Measurements from ENCODE around the gene PRSS57.

Gene PRSS57

DNA sequence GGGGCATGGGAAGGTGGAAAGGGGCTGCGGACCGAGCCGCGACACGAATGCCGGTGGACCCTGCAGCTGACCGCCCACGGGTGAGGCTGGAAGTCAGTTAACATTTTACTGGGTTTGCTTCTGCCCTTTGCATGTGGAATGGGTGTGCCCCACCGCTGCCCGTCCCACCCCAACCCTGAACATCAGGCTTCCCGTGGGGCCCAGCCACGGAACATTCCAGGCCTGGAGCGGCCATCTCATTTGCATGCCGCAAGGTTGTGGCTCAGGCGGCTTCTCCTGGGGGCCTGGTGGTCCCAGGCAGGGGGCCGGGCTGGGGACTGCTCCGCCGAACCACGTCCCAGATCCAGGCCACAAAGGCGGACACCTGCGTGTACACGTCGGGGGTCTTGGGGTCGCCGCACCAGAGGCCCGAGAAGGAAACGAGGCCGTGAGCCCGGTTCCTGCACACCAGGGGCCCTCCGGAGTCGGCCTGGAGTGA, 9.8 kb downstream of the PRSS57 start:
- TF ChIP-seq GATA3 (IDR thresholded peaks at IDR 0.05; ENCODE audit: low read depth, low read length) (no peak), GATA2 (IDR thresholded peaks at IDR 0.05; ENCODE audit: low read depth, low read length) (no peak)

DNA sequence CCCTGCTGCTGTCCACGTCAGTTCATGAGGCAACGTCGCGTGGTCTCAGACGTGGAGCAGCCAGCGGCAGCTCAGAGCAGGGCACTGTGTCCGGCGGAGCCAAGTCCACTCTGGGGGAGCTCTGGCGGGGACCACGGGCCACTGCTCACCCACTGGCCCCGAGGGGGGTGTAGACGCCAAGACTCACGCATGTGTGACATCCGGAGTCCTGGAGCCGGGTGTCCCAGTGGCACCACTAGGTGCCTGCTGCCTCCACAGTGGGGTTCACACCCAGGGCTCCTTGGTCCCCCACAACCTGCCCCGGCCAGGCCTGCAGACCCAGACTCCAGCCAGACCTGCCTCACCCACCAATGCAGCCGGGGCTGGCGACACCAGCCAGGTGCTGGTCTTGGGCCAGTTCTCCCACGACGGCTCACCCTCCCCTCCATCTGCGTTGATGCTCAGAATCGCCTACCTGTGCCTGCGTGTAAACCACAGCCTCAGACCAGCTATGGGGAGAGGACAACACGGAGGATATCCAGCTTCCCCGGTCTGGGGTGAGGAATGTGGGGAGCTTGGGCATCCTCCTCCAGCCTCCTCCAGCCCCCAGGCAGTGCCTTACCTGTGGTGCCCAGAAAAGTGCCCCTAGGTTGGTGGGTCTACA, 12.5 kb downstream of the PRSS57 start:
- TF ChIP-seq GATA3 (IDR thresholded peaks at IDR 0.05; ENCODE audit: low read depth, low read length) (no peak), GATA2 (IDR thresholded peaks at IDR 0.05; ENCODE audit: low read depth, low read length) (no peak)

DNA sequence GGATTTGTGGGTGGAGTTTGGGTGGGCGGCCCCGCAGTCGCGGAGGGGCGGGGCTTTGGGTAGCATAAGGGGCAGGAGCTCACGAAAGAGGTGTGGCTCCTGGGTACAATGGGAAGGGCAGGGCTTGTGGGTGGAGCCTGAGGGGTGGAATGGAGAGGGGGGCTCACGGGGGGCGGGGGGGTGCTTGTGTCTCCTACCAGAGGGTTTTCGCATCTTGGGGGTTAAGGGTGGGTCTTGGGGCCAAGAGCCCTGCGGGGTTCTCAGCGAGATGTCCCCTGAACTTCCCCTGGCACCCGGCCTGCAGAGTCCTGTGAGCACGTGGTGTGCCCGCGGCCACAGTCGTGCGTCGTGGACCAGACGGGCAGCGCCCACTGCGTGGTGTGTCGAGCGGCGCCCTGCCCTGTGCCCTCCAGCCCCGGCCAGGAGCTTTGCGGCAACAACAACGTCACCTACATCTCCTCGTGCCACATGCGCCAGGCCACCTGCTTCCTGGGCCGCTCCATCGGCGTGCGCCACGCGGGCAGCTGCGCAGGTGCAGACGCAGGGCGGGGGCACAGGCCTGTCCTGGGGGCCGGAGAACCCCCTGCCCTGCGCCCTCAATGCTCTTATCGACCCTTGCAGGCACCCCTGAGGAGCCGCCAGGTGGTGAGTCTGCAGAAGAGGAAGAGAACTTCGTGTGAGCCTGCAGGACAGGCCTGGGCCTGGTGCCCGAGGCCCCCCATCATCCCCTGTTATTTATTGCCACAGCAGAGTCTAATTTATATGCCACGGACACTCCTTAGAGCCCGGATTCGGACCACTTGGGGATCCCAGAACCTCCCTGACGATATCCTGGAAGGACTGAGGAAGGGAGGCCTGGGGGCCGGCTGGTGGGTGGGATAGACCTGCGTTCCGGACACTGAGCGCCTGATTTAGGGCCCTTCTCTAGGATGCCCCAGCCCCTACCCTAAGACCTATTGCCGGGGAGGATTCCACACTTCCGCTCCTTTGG, 13.9 kb downstream of the PRSS57 start:
- no peak for TF ChIP-seq GATA2 (IDR thresholded peaks at IDR 0.05; ENCODE audit: low read depth, low read length)
- no peak for TF ChIP-seq GATA3 (IDR thresholded peaks at IDR 0.05; ENCODE audit: low read depth, low read length)

DNA sequence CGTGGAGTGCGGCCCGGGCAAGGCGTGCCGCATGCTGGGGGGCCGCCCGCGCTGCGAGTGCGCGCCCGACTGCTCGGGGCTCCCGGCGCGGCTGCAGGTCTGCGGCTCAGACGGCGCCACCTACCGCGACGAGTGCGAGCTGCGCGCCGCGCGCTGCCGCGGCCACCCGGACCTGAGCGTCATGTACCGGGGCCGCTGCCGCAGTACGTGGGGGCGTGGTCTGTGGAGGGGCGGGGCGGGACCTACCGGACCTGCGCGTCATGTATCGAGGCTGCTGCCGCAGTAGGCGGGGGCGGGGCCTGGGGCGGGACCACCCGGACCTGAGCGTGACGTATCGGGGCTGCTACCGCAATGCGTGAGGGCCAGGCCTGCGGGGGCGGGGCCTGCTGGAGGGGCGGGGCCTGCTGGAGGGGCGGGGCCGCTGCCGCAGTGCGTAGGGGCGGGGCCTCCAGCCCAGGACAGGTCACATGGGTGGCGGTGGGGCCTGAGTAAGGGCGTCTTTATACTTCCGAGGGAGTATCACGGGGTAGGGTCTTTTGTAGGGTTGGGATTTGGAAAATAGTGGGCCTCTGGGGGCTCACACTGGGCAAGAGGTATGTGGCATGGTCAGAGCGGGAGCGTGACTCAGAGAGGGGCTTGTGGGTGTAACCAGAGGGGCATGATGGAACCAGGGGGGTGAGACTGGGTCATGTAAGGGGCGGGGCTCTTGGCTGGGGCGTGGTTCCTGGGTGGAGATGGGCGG, 14.8 kb downstream of the PRSS57 start:
- TF ChIP-seq GATA3 (IDR thresholded peaks at IDR 0.05; ENCODE audit: low read depth, low read length) (no peak), GATA2 (IDR thresholded peaks at IDR 0.05; ENCODE audit: low read depth, low read length) (no peak)

DNA sequence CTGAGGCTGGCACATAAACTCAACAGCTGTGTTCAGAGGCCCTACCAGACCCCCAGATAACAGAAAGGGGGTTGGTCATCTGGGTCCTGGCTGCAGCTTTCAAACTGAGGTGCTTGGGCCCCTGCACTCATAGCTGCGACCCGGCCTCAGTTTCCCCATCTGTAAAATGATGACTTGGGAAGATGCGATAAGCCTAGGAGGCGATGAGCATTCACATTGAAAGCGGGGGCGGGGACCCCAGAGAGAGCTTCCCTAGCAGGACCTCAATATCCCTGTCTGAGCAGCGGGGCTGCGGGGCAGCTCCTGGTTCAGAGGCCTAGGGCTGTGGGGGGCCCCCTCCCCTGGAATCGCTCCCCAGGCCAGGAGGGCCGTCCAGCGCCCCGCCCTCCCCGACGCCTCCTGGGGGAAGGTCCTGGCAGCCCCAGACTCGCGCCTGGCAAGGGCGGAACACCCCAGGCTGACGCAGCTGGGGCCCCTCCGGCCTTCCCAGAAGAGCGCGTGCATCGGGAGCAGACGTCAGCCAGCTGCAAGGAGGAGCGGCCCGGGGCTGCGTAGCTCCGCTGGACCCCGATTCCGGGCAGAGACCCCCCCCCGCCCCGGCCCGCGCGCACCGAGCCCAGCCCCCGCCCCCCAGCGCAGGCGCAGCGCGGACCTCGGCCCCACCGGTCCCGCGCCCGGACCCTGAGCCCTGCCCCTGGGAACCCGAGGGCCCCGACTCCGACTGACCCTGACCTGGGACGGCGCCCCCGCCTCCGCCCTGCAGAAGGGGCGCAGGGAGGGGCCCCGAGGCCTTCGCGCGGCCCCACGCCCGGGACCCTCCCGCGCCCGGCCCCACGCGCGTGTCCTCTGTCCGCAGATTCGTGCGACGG, 15.6 kb downstream of the PRSS57 start:
- no peak for TF ChIP-seq GATA2 (IDR thresholded peaks at IDR 0.05; ENCODE audit: low read depth, low read length)
- TF ChIP-seq GATA3 (IDR thresholded peaks at IDR 0.05; ENCODE audit: low read depth, low read length), result no peak

DNA sequence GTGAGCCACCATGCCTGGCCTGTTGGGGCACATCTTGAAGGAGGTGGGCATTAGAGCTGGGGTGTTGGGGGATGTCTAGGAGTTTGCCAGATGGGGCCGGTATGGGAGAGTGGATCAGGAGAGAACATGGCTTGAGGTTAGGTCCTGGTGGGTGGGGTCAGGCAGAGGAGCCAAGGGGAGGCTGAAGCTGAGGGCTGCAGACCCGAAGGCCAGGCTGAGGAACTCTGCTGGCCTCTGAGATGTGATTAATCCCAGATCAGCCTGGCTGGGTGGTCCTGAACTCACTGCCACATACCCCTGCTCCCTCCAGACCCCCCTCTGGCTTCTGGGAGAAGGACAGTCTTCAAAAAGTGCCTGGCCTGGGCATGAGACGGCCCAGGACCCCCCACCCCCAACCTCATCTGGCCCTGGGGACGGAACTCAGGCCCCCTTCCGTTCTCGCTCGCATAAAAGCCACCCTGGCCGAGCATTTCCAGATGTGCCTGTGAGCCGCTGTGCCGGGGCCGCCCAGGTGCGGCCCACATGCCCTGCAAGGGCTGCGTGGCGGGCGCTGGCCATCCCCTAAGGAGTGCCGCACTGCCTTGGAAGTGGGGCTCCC, 16.4 kb downstream of the PRSS57 start:
- TF ChIP-seq GATA3 (IDR thresholded peaks at IDR 0.05; ENCODE audit: low read depth, low read length), result no peak
- no peak for TF ChIP-seq GATA2 (IDR thresholded peaks at IDR 0.05; ENCODE audit: low read depth, low read length)

DNA sequence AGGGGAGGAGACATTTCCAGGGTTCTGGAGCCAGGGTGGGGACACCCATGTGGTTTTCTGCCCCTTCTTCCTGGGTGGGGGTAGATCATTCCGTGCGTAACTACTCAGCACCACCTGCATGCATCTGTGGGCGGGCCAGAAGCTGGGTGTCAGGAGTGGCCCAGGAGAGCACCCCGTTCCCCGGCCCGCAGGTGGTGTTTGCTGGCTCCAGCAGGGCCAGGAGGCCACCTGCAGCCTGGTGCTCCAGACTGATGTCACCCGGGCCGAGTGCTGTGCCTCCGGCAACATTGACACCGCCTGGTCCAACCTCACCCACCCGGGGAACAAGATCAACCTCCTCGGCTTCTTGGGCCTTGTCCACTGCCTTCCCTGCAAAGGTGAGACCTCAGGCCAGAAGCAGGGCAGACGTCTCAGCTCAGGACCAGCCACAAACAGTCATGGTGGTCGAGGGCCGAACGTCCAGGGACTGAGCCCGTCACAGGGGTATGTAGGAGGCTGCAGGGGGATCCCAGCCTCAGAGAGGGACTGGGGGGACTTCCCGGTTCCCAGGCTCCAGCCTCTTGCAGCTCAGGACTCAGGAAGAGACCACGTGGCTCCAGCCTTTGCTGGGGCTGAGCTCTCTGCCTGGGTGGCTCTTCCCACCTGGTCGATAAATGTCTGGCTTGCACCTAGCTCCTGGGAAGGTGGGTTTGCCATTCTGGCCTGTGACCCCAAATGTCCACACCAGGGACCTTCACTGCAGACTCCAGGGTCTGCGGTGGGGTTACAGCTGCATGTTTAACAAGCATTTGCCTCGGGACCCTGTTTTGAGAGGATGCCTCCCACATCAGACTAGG, 17.4 kb downstream of the PRSS57 start:
- TF ChIP-seq GATA2 (IDR thresholded peaks at IDR 0.05; ENCODE audit: low read depth, low read length) (no peak), GATA3 (IDR thresholded peaks at IDR 0.05; ENCODE audit: low read depth, low read length) (no peak)

DNA sequence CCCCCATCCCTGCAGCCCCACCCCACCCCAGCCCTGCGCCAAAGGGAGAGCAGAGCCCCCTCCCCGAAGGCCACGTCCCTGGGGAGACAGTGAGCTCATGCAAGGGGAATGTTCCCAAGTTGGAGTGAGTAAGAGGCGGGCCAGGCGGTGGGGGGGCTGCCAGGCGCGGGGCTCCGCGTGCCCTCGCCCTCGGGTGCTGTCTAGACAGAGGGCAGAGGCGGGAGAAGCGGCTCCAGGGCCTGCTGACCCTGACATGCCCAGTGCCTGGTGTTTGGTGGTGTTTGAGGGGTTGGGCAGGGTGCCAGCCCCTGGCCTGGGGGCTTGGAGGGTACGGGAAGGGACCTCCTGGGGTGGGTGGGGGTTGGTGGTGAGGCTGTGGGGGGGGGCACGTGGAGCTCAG, 18.1 kb downstream of the PRSS57 start:
- TF ChIP-seq GATA2 (IDR thresholded peaks at IDR 0.05; ENCODE audit: low read depth, low read length) (no peak), GATA3 (IDR thresholded peaks at IDR 0.05; ENCODE audit: low read depth, low read length) (no peak)

DNA sequence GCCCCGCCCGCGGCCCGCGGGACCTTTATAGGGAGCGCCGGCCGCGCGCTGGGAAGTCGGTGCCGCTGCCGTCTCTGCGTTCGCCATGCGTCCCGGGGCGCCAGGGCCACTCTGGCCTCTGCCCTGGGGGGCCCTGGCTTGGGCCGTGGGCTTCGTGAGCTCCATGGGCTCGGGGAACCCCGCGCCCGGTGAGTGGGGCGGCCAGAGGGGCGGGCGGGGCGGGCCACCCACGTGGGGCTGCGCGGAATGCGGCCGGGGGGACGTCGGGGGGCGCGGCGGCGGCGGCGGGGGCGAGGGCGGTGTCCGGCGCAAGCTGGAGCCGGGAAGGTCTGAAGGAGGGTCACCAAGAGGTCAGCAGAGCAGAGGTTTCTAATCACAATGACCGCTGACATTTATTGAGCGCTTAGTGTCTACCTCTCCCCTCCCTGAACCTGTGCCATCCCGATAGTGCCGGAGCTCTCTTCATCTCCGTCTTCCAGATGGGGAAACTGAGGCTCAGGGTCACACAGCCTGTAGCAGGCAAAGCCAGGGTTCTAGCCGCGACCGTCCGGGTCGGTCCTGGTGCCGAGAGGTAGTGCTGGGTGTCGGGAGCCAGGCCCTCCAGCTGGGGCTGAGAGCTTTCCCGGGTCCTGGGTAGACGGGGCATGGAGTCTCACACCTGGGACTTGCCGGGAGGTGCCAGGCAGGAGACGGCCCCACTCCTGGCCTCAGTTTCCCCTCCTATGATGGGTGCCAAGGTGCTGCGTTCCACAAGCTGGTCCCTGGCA, 18.7 kb downstream of the PRSS57 start, which contains the start of gene FSTL3:
Gene FSTL3, plus strand, starts transcription at position 54 of the 767 bp plus-strand sequence. Its CDS starts 32 bp downstream, at position 86.
- TF ChIP-seq GATA3 (IDR thresholded peaks at IDR 0.05; ENCODE audit: low read depth, low read length) (no peak), GATA2 (IDR thresholded peaks at IDR 0.05; ENCODE audit: low read depth, low read length) (no peak)

DNA sequence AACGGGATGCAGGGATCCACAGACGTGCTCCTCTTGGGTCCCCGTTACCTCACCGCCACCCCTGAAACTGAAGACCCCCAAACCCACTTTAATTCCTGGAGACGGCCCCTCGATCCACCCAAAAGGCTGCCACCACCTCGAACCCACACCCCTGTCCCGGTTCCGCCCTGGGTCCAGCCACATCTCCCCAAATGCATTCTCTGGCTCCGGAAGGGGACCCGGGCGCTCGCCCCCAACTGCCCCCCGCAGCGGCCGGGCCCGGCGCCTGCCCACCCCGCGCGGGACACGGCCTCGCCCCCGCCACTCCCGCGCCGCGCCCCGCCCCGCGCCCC, 19.3 kb downstream of the PRSS57 start:
- TF ChIP-seq GATA2 (IDR thresholded peaks at IDR 0.05; ENCODE audit: low read depth, low read length) (no peak), GATA3 (IDR thresholded peaks at IDR 0.05; ENCODE audit: low read depth, low read length) (no peak)

Data from SH-SY5Y (cell line).